NCI-H69 (cell line): ENCODE data around the gene AMBRA1.
A peak's percentile ranks its signal among the peaks of the same experiment; 100 is the strongest.
"Not testable (repeated sequence)": the region's sequence is repeated elsewhere in the genome, so short reads cannot be mapped to it uniquely, and the experiment has no call there.

Source experiments
- DNase-seq: peaks from one replicate; lab custom pipeline; 2025; lab: John Stamatoyannopoulos, UW

Gene AMBRA1

DNA sequence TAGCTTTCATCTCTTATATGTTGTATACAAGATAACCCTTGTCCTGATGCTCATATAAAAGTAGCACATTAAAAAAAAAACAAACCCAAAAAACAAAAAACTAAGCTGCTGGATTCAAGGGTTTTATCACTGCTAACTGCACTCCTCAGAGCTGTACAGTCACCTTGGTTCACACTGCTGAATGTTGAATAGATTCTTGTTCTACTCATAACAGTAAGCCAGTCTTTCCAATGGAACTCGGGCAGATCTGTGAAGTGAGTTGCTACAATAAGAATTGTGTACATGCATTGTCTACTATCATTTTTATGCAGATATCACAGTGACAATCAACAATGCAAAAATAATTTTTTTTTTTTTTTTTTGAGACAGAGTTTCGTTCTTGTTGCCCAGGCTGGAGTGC is 18.5 kb upstream of the AMBRA1 start:
- DNase-seq, result no peak

DNA sequence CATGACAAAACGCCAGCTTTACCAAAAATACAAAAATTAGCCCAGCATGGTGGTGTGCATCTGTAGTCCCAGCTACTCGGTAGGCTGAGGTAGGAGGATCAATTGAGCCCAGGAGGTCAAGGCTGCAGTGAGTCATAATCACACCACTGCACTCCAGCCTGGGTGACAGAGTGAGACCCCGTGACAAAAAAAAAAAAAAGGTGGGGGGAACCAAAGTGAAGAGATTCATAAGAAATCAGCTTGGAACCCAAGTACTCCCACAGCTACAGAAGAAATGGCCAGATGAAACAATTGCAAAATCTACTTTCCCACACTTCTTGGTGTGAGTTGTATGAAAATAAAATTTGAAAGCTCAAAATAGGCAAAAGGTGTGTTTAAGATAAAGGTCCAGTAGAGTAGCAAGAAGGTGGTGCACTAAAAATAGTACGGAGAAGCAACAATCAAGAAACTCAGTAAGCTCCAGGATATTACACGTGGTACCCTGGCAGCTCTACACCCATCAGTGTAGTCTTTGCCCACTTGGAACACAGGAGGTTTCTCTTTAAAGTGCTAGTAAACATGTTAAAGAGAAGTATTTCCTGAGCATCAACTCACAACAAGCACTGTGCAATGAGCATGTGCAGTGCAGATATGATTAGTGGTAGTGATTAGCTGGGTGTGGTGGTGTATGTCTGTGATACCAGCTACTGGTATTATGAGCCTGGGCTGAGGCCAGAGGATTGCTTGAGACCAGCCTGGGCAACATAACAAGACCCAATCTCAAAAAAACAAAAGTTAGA is 17.9 kb upstream of the AMBRA1 start:
- DNase-seq, result no peak

DNA sequence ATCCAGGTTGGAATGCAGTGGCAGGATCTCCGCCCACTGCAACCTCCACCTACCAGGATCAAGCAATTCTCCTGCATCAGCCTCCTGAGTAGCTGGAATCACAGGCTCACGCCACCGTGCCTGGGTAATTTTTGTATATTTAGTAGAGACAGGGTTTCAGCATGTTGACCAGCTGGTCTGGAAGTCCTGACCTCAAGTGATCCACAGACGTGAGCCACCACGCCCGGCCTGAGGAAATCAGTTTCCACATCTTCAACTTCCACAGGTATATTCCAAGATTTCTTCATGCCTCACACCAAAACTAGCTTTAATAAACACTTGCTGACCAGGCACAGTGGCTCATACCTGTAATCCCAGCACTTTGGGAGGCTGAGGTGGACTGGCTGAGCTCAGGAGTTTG is 15.6 kb upstream of the AMBRA1 start:
- DNase-seq, result no peak

DNA sequence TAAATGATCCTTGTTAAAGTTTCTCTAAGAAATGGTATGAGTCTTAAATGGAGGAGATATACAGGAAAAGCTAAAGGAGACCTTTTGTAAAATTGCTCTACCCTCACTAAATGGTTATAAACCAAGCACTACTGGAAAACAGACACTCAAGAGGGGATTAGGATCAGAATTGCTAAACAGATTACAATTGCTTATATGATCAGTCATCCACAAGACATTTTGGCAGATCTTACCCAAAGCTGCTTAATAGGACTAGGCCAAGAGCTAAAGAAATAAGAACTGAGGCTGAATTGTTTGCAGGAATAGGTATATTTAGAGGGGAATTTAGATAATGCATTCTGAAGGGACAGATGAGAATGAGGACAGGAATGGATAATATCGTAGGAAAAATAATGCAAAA is 13.7 kb upstream of the AMBRA1 start:
- no peak for DNase-seq

DNA sequence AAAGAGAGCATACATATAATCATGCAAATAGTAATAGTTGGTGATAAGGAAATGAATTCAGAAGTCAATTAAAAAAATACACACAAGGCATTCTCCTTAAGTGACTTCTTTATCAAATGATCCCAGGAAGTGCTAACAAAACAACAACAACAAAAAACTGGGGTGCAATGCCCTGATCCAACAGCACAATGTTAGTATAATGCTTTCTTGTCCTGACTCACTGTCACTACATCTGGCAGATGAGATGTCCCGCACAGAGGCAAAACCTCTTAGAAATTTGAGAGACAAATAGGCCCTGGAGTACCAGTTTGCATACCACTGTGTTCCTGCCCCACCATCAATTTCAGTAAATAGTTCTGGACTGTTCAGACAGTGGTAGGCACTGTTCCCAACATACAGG is 11.0 kb upstream of the AMBRA1 start:
- no peak for DNase-seq

DNA sequence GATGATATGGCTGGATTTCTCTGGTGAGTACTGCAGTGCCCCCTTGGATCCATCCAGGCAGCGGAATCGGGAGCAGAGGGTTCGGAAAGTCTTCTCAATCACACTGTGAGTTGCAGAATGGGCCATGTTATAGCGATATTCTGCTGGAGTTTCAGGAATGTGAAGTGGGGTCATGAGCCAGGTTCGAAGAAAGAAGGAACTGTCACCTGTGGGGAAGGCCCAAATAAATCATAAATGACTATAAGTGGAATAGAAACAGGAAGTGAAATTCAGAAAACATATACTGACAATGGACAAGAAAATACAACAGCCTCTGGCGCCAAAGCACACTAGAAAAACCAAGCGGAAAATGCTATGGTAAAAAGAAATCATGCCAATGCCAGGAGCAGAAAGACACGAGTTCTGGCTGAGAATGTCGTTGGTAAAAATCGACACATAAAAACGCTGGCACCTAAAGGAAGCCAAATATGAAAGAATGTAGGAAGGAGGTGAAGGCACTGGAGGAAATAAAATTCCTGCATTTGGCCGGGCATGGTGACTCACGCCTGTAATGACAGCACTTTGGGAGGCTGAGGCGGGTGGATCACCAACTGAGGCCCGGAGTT is 10.0 kb upstream of the AMBRA1 start:
- no peak for DNase-seq

DNA sequence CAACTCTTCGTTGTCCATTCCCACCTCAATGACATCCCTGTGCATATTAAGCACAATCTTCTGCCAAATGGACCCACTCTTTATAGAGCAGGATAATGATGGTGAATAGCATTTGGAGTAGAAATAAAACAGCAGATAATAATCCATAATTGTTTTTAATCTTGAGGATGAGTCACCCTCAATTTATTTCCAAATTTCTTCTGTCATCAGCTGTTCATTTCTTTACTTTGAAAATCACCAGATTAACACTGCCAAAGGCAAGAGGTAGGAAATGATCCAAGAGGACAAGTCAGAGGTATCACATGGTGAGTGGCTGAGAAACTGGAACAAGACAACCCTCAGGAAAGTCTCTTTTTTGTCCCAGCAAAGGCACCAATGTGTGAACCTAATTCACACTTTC is 7.3 kb upstream of the AMBRA1 start:
- no peak for DNase-seq

DNA sequence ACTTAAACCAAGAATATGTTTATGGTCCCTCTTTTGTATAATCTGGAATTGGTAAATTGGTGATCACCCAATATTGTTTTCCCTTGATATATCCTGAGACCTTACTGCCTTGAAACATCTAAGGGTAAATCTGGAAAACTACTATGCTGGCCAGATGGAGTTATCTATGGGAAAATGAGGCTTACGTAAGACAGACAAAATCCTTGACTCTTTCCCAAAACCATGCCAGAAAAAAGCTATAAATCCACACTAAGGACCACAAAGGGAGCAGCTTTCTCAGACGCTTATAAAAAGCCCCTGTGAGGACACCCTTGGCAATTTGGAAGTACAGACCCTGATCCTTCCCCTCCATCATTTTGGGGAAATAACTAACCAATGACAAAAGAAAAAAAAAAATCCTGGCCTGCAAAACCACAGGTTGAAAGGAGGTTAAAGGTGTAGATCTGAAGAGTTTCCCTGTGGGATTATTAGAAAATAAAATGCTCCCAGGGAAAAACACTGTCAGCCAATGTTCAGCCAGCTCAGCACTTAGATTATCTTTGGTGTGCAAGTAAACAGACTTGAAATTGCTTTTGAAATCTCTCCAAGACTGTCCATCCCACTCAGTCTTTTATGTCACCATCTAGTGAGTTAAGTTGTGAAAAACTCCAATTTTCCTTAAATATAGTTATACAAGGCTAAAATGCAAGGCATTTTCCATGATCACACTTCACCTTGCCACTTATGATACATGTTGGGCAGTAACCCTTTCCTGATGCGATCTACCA is 6.6 kb upstream of the AMBRA1 start:
- DNase-seq, result no peak

DNA sequence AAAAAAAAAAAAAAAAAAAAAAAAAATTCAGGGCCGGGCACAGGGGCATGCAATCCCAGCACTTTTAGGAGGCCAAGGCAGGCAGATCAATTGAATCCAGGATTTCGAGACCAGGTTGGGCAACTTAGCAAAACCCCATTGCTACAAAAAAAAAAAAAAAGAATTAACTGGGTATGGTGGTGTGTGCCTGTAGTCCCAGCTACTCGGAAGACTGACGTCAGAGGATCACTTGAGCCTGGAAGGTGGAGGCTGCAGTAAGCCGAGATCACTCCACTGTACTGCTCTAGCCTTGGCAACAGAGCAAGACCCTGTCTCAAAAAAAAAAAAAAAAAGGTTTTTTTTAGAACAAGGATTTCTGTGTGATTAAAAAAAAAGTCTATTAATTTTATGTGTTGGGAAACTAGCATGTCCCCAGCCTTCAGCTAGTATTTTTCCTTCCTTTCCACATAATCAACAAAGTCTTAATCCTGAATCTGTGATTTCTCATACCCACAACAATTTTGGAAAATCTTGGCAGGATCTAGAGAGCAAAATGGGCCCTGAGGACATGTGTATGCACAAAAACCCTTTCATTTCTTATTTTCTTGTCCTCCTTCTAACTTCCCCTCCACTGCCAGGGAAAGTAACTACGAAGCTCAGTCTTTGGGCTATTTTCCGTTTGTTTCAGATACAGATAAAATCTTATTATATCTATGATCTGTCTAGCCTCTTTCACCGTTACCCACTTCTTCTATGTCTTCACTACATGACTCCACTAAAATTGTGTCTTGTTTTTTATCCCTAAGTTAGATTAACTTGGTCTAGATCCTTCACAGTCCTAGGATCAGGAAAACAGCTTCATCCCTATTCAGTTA is 5.7 kb upstream of the AMBRA1 start:
- DNase-seq, result no peak

DNA sequence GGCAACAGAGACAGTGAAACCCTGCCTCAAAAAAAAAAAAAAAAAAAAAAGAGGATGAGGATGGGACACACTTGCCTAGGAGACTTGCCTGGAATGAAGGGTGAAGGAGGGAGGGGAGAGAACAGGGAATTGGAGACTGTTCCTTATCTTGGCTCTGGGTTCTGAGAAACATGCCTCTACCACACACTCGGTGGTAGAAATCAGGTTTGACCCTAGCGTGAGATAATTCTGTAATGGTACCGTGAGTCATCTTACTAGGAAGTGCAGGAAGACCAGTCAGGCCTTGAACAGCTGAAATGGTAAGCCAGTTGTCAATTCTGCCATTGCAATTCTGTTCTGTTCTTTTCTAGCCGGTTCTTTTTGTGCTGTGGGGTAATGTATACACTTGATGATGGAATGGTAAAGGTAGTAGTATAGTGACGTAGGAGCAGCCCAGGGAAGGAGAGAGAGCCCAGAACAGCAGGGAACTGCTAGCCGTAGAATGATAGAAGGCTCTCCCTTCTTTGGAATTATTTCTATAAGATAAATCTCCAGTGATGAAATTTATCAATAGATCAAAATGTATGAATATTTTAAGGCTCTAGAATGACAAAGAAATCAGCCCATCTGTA is 3.9 kb upstream of the AMBRA1 start:
- DNase-seq, result no peak

DNA sequence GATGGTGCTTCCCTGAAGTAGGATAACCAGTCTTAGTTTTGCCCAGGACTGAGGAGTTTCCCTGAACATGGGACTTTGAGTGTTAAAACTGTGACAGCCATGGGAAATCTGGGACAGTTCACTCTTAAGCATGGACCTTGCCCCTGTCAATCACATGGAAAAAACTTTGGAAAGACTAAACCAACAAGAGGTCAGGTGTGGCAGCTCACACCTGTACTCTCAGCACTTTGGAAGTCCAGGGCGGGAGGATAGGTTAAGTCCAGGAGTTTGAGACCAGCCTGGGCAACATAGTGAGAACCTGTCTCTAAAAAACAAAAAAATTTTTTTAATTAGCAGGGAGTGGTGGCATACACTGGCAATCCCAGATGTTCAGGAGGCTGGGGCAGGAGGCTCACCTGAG is 3.3 kb upstream of the AMBRA1 start:
- no peak for DNase-seq

DNA sequence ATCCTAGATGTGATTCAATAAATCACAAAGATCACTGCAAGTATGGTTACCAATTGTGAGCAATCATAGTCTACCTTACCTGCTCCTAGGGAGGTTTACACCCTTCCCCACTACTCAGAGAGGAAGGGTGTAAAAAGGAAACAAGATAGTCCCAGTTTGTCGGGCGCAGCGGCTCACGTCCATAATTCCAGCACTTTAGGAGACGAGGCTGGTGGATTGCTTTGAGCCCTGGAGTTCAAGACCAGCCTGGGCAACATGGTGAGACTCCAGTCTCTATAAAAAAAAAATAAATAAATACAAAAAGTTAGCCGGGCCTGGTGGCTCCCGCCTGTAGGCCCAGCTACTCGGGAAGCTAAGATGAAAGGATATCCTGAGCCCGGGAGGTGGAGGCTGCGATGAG is 962 bp upstream of the AMBRA1 start:
- DNase-seq, result no peak

DNA sequence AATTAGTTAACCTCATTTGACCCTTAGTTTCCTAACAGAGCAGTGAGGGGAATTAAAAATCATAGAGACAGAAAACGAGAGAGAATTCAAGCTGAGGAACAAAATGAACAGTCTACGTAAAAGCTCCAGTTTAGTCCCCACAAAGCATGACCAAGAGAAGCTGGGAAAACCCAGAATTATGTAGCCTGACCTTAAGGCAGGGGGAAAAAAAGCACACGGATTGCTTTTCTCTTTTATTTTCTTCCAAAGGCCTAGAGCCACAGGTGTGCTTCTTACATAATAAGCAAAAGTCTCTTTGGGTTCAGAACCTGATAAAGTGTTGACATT is 514 bp upstream of the AMBRA1 start:
- no peak for DNase-seq

DNA sequence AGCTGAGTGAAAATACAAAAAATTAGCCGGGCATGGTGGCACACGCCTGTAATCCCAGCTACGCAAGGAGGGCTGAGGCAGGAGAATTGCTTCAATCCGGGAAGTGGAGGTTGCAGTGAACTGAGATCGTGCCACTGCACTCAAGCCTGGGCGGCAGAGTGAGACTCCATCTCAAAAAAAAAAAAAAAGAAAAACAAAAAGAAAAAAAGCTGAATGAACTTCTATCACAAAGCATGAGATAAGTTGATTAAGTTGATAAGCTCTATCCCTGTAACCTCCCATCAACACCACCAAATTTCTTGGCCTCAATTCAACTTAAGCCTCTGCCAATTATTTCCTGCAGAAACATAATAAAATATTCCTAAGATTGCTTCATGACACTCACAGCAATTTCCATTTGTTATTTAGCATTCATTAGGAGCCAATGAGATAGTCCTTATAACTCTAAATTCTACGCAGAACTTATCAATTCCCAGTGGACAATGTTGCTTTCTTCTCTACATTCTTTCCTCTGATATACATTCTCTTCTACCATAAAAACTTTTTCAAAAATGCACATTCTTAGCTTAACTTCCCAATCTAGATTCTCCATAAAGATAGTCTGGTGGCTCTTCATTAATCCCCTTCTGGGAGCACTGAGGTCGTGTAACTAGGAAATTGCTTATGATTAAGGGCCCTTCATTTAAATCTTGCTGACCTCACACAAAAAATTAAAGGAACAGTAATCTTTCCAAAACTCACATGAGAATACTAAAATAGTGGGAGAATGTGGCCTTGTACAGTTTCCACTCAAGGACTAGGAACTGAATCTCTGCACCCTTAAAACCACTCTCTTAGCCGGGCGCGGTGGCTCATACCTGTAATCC is 2.9 kb downstream of the AMBRA1 start:
- no peak for DNase-seq

DNA sequence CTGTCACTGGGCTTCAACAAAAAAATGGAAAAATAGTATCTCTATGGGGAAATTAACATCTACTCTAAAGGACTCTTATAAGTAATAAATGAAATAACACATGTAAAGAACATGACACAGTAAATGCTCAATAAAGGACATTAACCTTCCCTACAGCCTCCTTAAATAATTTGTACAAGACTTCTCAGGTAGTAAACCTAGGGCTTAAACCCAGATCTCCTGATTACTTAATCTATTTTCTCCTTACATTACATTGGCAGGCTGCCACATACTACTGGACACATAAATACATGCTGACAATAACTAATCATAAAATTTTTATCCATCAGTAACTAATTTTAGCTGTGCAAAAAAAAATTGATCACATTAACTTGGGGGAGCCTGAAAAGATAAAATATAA is 4.9 kb downstream of the AMBRA1 start:
- DNase-seq, result peak; percentile 20

DNA sequence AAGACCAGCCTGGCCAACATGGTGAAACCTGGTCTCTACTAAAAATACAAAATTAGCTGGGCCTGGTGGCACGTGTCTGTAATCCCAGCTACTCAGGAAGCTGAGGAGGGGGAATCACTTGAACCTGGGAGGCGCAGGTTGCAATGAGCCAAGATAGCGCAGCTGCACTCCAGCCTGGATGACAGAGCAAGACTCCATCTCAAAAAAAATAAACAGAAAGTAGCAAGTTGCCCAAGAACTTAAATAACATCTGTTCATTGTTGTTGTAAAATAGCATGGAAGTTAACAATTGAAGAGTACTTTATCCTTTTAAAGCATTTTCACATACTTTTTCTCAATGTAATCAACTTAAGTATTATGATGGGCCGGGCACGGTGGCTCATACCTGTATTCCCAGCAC is 5.7 kb downstream of the AMBRA1 start:
- no peak for DNase-seq

DNA sequence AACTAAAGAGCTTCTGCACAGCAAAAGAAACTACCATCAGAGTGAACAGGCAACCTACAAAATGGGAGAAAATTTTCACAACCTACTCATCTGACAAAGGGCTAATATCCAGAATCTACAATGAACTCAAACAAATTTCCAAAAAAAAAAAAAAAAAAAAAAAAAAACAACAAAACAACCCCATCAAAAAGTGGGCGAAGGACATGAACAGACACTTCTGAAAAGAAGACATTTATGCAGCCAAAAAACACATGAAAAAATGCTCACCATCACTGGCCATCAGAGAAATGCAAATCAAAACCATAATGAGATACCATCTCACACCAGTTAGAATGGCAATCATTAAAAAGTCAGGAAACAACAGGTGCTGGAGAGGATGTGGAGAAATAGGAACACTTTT is 10.3 kb downstream of the AMBRA1 start:
- DNase-seq, result not testable (repeated sequence)

DNA sequence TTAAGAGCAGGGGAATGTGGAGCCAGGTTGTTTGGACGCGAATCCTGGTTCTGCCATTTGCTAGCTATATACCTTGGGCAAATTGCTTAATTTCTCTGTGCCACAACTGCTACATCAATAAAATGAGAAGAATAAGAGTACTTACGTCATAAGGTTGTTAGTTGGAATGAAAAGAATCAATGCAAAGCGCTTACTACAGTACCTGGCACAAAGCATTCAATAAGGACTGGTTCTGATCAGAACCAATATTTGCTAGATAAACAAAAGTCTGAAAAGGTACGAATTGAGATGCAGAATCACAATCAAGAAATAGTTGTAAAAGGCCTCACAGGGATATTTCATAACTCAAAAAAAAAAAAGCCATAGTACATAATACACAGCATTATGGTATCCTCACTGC is 11.2 kb downstream of the AMBRA1 start:
- DNase-seq, result no peak

DNA sequence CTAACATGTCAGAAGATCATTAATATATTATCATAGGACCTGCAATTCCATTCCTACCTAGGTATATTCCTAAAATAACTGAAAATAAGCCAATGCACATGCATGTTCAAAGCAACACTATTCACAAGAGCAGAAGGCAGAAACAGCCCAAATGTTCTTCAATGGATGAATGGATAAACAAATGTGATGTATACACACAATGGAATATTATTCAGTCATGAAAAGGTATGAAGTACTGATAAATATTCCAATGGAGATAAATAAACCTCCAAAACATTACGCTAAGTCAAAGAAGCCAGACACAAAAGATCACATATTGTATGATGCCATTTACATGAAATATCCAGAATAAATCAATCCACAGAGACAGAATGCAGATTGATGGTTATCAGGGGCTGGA is 16.8 kb downstream of the AMBRA1 start:
- DNase-seq, result no peak

DNA sequence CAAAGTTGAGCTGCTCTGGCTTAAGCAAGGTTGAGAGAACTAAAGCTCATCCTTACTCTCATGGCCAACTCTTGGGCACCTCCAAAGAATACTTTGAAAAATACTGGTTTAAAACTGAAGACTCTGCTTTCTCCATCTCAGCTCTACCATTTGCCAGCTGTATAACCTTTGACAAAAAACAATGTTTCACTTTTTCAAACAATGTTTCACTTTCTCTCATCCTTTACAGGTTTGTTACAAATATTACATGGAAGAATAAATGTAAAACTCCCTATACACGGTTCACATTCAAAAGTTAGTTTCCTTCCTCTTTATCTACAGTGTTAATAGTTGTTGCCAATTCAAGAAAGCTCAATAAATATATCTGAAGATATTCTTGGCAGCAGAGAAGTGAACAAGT is 19.2 kb downstream of the AMBRA1 start:
- no peak for DNase-seq

DNA sequence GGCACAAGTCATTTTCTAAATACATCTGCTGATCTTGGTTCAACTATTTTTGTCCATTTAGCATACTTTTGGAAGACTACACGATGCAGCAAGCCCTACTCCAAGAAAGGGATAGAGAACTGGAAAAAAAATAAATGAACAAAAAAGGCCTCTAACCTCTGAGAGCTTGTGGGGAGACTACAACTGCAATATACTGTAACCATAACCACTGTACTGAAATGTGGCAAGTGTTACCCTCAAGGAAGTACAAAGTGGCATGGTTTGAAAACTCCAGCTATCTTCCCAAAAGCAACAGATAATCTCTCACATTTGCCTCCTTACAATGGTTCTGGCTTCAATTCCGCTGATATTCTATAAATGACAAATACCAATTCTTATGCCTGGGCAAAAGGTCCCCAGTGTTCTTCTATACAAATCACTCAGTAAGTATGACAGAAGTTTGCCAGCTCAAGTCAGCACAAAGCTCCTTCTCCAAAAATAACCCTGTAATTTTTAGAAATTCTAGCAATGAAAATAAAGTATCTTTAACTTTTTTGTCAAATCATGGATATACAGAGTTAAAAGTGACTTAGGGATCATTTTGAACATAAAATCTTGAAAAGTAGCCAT is 22.9 kb downstream of the AMBRA1 start:
- DNase-seq, result no peak
